Colonic mucosa (tissue), 4 donors: ENCODE data around the gene GPATCH1. TPM values are rescaled to one million over a fixed set of nuclear protein-coding genes. Genes with fewer than 3 reads are reported as not detected.
"Not testable (repeated sequence)": the region's sequence is repeated elsewhere in the genome, so short reads cannot be mapped to it uniquely, and the experiment has no call there.

Experiments
- DNase-seq: peaks from one replicate; pipeline ENCODE4 v3.0.0-alpha.2; 2020
- H3K27ac ChIP-seq: fragments of 200-600 bp; one replicate; pipeline ENCODE4 v1.8.0; 2021
- H3K27me3 ChIP-seq: fragments of 200-600 bp; one replicate; pipeline ENCODE4 v1.8.0; 2021
- H3K36me3 ChIP-seq: fragments of 200-600 bp; one replicate; pipeline ENCODE4 v1.8.0; 2021
- H3K4me1 ChIP-seq: fragments of 200-600 bp; one replicate; pipeline ENCODE4 v1.8.0; 2021; ENCODE audit warnings: mild to moderate bottlenecking
- H3K4me3 ChIP-seq: fragments of 200-600 bp; one replicate; pipeline ENCODE4 v1.8.0; 2021
- H3K9ac ChIP-seq, 2 donors: one replicate each; pipeline ENCODE4 v1.7.0; 2013; ENCODE audit warnings: control low read depth in 2 of 2, low read depth in 2 of 2, low read length in 2 of 2
- H3K9me3 ChIP-seq: fragments of 200-600 bp; one replicate; pipeline ENCODE4 v1.8.0; 2021
- intact Hi-C: fragments of 100-400 bp; cut with DNase I; formaldehyde crosslinking; loops from one replicate; pipeline ENCODE4 v1.14.1; 2022
- total RNA-seq, 2 donors: library from RNA; stranded (reverse); fragmentation: NEBNext Ultra II Directional in 1 of 2; extraction: Animal tissue kit (Norgen Biotek cat#: 25700) in 1 of 2; gene quantifications; one replicate each; pipeline ENCODE4 v1.2.1, GENCODE V29; 2021
- TF ChIP-seq, protein P1 (sequence below): fragments of 200-600 bp; IDR thresholded peaks from one replicate; pipeline ENCODE4 v1.8.0; 2022; ENCODE audit warnings: antibody characterized with exemption, mild to moderate bottlenecking
- donor health status: healthy.
- donor health status: DM: no; HTN: no; CAD: no.
- donor health status: DM: no; HTN: no; CAD: no.

GPATCH1 gene, protein sequence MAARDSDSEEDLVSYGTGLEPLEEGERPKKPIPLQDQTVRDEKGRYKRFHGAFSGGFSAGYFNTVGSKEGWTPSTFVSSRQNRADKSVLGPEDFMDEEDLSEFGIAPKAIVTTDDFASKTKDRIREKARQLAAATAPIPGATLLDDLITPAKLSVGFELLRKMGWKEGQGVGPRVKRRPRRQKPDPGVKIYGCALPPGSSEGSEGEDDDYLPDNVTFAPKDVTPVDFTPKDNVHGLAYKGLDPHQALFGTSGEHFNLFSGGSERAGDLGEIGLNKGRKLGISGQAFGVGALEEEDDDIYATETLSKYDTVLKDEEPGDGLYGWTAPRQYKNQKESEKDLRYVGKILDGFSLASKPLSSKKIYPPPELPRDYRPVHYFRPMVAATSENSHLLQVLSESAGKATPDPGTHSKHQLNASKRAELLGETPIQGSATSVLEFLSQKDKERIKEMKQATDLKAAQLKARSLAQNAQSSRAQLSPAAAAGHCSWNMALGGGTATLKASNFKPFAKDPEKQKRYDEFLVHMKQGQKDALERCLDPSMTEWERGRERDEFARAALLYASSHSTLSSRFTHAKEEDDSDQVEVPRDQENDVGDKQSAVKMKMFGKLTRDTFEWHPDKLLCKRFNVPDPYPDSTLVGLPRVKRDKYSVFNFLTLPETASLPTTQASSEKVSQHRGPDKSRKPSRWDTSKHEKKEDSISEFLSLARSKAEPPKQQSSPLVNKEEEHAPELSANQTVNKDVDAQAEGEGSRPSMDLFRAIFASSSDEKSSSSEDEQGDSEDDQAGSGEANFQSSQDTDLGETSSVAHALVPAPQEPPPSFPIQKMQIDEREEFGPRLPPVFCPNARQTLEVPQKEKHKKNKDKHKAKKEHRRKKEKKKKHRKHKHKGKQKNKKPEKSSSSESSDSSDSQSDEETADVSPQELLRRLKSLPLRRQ
- total RNA-seq = 10 to 100 TPM; 10.0 to 10.9 TPM

DNA sequence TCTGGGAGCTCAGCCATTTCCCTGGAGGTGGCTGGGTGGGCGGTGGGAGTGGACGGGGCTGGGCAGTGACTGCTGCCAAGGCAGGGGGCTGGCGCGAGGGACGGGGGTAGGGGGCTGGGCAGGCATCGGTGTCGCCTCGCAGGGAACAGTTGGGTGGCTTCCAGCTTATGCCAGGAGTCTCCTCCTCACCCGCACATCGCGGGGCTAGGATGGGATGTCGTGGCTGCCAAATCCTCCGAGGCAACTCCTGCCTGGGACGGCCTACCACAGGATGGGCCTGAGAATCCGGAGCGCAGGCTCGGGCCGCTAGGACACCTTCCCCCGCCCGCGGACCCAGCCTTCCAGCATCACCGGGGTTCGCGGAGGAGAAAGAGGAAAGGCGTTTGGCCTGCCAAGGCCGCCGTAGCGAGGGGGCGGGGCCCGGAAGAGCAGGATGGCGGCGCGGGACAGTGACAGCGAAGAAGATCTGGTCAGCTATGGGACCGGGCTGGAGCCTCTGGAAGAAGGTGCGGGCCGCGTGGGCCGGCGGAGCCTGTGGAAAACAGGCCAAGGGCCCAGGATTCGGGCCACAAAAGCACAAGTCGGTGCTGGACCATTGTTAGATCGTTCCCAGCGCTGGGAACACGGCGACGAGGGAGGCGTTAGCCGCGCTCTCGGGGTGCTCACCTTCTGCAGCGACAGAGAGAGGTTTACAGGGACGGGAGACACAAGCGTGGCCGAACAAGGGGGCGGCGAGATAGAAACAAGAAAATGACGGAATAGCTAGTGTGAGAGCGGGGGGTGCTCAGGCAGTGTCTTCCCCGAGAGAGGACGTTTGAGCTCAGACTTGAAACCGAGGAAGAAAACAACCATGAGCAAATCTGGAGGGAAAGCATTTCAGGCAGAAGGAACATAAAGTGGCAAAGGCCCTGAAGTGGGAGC lies at the start of gene GPATCH1:
Gene GPATCH1, plus strand, starts transcription at position 421 of the 921 bp plus-strand sequence. Its CDS starts 13 bp downstream, at position 434.
- Histone ChIP-seq H3K36me3 (no peaks in the 10 kb centered on the region), H3K27ac (peak within 1 kb of the TSS; percentile 41), H3K9ac (peak within 1 kb of the TSS; percentile 84 to 88), H3K9me3 (no peaks in the 10 kb centered on the region), H3K4me3 (peak within 1 kb of the TSS; percentile 99), H3K4me1 (peaks cover 4% of the 10 kb centered on the region), H3K27me3 (no peaks in the 10 kb centered on the region)
- peak; percentile 95 for DNase-seq
- intact Hi-C loops = no loop called here
- TF ChIP-seq, protein P1, sequence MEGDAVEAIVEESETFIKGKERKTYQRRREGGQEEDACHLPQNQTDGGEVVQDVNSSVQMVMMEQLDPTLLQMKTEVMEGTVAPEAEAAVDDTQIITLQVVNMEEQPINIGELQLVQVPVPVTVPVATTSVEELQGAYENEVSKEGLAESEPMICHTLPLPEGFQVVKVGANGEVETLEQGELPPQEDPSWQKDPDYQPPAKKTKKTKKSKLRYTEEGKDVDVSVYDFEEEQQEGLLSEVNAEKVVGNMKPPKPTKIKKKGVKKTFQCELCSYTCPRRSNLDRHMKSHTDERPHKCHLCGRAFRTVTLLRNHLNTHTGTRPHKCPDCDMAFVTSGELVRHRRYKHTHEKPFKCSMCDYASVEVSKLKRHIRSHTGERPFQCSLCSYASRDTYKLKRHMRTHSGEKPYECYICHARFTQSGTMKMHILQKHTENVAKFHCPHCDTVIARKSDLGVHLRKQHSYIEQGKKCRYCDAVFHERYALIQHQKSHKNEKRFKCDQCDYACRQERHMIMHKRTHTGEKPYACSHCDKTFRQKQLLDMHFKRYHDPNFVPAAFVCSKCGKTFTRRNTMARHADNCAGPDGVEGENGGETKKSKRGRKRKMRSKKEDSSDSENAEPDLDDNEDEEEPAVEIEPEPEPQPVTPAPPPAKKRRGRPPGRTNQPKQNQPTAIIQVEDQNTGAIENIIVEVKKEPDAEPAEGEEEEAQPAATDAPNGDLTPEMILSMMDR = no peak

DNA sequence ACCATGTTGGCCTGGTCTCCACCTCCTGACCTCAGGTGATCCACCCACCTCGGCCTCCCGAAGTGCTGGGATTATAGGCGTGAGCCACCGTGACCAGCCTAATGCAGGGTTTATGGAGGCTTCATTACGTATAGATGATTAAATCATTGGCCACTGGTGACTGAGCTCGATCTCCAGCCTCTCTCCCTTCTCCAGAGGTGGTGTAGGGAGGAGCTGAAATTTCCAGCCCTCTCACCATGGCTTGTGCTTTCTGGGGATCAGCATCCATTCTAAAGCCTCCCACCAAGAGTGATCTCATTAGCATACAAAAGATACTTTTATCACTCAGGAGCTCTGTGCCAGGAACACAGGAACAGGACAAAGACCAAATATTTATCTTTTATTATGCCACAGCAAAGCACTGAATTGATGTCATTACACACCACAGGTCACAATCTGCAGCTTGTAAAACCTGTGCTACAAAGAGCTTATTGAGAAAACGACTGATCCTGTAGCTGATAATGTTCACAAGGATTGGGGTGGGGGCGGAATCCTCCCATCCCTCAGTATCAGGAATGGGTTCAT lies 48.7 kb upstream of the GPATCH1 start:
- DNase-seq = peak; percentile 75
- Histone ChIP-seq H3K27me3 (no peaks in the 10 kb centered on the region), H3K36me3 (no peaks in the 10 kb centered on the region), H3K27ac (peak overlapping the region; percentile 68), H3K4me3 (no peak overlapping the region), H3K9ac (peak overlapping the region in 1 of 2 donors; percentile 56), H3K4me1 (no peaks in the 10 kb centered on the region), H3K9me3 (no peaks in the 10 kb centered on the region)
- intact Hi-C loops = no loop called here
- TF ChIP-seq, protein P1 = no peak

DNA sequence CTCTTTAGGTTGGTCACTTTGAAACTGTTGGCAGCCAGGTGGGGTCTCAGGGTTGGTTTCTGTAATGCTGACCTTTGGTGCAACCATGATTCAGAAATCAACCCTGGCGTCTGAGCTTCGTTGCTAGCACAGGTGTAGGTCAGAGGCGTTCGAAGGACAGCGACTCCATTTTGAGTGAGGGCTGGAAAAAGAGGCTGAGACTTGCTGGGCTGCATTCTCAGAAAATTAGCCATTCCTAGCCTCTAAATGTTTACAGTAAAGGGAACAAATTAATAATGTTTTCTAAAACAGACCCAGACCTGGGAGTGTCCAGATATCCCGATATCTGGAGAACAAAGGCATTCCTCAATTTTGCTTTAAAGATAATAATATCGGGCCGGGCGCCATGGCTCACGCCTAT lies 45.5 kb upstream of the GPATCH1 start:
- Histone ChIP-seq H3K27me3 (no peaks in the 10 kb centered on the region), H3K9ac (no peak overlapping the region), H3K4me1 (no peaks in the 10 kb centered on the region), H3K36me3 (no peaks in the 10 kb centered on the region), H3K9me3 (no peaks in the 10 kb centered on the region), H3K4me3 (no peak overlapping the region), H3K27ac (no peak overlapping the region)
- intact Hi-C loops = no loop called here
- no peak for DNase-seq
- TF ChIP-seq, protein P1 = no peak

DNA sequence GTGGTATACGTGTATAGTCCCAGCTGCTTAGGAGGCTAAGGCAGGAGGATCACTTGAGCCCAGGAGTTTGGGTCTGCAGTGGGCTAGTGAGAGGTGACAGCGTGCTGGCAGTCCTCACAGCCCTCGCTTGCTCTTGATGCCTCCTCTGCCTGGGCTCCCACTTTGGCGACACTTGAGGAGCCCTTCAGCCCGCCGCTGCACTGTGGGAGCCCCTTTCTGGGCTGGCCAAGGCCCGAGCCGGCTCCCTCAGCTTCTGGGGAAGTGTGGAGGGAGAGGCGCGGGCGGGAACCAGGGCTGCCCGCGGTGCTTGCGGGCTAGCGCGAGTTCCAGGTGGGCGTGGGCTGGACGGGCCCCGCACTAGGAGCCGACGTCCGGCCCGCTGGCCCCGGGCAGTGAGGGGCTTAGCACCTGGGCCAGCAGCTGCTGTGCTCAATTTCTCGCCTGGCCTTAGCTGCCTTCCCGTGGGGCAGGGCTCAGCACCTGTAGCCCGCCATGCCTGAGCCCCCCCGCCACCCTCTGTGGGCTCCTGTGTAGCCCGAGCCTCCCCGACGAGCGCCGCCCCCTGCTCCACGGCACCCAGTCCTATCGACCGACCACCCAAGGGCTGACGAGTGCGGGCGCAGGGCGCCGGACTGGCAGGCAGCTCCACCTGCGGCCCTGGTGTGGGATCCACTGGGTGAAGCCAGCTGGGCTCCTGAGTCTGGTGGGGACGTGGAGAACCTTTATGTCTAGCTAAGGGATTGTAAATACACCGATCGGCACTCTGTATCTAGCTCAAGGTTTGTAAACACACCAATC lies 44.4 kb upstream of the GPATCH1 start:
- H3K27me3 ChIP-seq, H3K36me3 ChIP-seq, DNase-seq, intact Hi-C loops, H3K9ac ChIP-seq, H3K27ac ChIP-seq, H3K9me3 ChIP-seq, H3K4me3 ChIP-seq, H3K4me1 ChIP-seq: not testable (repeated sequence)

DNA sequence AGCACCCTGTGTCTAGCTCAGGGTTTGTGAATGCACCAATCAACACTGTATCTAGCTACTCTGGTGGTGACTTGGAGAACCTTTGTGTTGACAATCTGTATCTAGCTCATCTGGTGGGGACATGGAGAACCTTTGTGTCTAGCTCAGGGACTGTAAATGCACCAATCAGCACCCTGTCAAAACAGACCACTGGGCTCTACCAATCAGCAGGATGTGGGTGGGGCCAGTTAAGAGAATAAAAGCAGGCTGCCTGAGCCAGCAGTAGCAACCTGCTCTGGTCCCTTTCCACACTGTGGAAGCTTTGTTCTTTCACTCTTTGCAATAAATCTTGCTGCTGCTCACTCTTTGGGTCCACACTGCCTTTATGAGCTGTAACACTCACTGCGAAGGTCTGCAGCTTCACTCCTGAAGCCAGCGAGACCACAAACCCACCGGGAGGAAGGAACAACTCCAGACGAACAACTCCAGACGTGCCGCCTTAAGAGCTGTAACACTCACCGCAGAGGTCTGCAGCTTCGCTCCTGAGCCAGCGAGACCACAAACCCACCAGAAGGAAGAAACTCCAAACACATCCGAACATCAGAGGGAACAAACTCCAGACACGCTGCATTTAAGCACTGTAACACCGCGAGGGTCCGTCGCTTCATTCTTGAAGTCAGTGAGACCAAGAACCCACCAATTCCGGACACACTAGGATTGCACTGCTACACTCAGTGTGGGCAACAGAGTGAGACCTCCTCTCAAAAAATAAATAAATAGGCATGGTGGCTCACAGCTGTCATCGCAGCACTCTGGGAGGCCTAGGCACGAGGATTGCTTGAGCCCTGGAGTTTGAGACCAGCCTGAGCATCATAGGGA lies 43.6 kb upstream of the GPATCH1 start:
- H3K4me1 ChIP-seq, H3K36me3 ChIP-seq, DNase-seq, H3K9me3 ChIP-seq, H3K27ac ChIP-seq, H3K27me3 ChIP-seq, H3K4me3 ChIP-seq, intact Hi-C loops: not testable (repeated sequence)
- peak overlapping the region in 1 of 2 donors; percentile 12 for H3K9ac ChIP-seq
